Adrenal gland (tissue), 12 donors: ENCODE data around the gene ACOD1. TPM values are rescaled to one million over a fixed set of nuclear protein-coding genes. Genes with fewer than 3 reads are reported as not detected.
A peak's percentile ranks its signal among the peaks of the same experiment; 100 is the strongest.
"Not testable (repeated sequence)": the region's sequence is repeated elsewhere in the genome, so short reads cannot be mapped to it uniquely, and the experiment has no call there.

Experiments
- DNase-seq, 7 donors: peaks; one replicate each; pipeline ENCODE4 v3.0.0-alpha.2; 2019 to 2020
- H3K27ac ChIP-seq, 5 donors: fragments of 200-600 bp; sonication (generic) in 4 of 5; 1 replicate in 3 of 5; 2 replicates in 2 of 5; pipeline versions ENCODE4 v1.5.1 to v1.8.0; 2016 to 2020; ENCODE audit warnings: mild to moderate bottlenecking in 1 of 5
- H3K27me3 ChIP-seq: fragments of 200-600 bp; 2 replicates; pipeline ENCODE4 v1.8.0; 2021
- H3K36me3 ChIP-seq, 2 donors: fragments of 200-600 bp; replicated peaks in 1 of 2; 1 replicate in 1 of 2; 2 replicates in 1 of 2; pipeline versions ENCODE4 v1.5.1 to v1.8.0; 2018 to 2022
- H3K4me1 ChIP-seq, 2 donors: fragments of 200-600 bp; replicated peaks in 1 of 2; 1 replicate in 1 of 2; 2 replicates in 1 of 2; pipeline versions ENCODE4 v1.5.1 to v1.8.0; 2018 to 2021
- H3K4me3 ChIP-seq, 4 donors: fragments of 200-600 bp; sonication (generic) in 3 of 4; one replicate each; pipeline ENCODE4 v1.5.1; 2016 to 2018
- H3K9me3 ChIP-seq, 3 donors: fragments of 200-600 bp; sonication (generic) in 1 of 3; replicated peaks in 1 of 3; 1 replicate in 2 of 3; 2 replicates in 1 of 3; pipeline versions ENCODE4 v1.5.1 to v1.8.0; 2016 to 2021
- POLR2A ChIP-seq, 2 donors: fragments of 450-650 bp; IDR thresholded peaks; one replicate each; pipeline ENCODE4 v1.6.1; 2017; ENCODE audit warnings: antibody characterized with exemption in 2 of 2, mild to moderate bottlenecking in 2 of 2, moderate library complexity in 1 of 2
- WGBS, 4 donors: extraction: QIAGEN DNeasy Blood & Tissue Kit in 2 of 4; methylation state at CpG; one replicate each; pipeline versions ENCODE4 v1.1.5 to v1.1.7; 2013 to 2017; 5-methylcytosine and 5-hydroxymethylcytosine counted together
- intact Hi-C, 2 donors: fragments of 100-400 bp; cut with DNase I; formaldehyde crosslinking; loops; one replicate each; pipeline versions ENCODE4 v1.14.1 to v1.15.0; 2022 to 2023
- polyA plus RNA-seq, 3 donors: library from polyadenylated mRNA; stranded (reverse); fragments of 200-250 nt in 2 of 3; fragments of 350-450 nt in 1 of 3; fragmentation: Illumina TruSeq in 1 of 3; extraction: RNeasy Lipid Tissue Mini Kit (QIAGEN cat#74804) in 1 of 3; gene quantifications; one replicate each; pipeline ENCODE4 v1.2.3, GENCODE V29; 2013 to 2014
- total RNA-seq, 9 donors: library from RNA; depleted of rRNA in 4 of 9; stranded (reverse); fragments of >200 nt in 4 of 9; fragments of 120-200 nt in 1 of 9; fragmentation: NEBNext Ultra II Directional in 1 of 9; extraction: Animal tissue kit (Norgen Biotek cat#: 25700) in 1 of 9; gene quantifications; one replicate each; pipeline versions ENCODE4 v1.1.0 to v1.2.4, GENCODE V29; 2013 to 2023
- TF ChIP-seq, protein P1 (sequence below), 6 experiments: fragments of 450-650 bp in 4 of 6; fragments of 200-600 bp in 2 of 6; sonication (generic) in 1 of 6; IDR thresholded peaks; 1 replicate in 5 of 6; 2 replicates in 1 of 6; pipeline versions ENCODE4 v1.5.1 to v1.8.0; 2016 to 2021; ENCODE audit warnings: antibody characterized with exemption in 6 of 6, mild to moderate bottlenecking in 2 of 6, moderate library complexity in 1 of 6
- donor health status: healthy with polysubstance abuse.
- donor health status: Bipolar disorder and iron deficiency.
- donor health status: DM: yes; HTN: yes; CAD: no.
- donor health status: DM: no; HTN: no; CAD: no.
- donor health status: DM: no; HTN: no; CAD: no.
- donor health status: DM: yes; HTN: yes; CAD: no.

ACOD1 gene
- total and polyA plus RNA-seq, 12 donors = not detected

DNA sequence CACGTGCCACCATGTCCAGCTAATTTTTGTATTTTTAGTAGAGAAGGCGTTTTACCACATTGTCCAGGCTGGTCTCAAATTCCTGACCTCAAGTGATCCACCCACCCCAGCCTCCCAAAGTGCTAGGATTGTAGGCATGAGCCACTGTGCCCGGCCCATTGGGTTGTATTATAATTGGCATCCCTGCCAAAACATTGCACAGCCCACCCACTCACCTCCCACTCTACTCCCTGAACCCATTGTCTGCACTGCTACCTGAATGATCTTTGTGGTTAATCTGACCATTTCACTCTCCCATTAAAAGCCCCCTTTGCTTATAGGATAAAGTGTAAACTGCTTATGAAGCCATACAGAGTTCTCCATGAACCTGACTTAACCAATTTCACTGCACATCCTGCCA lies 35.8 kb upstream of the ACOD1 start:
- no peaks in the 10 kb centered on the region for H3K36me3 ChIP-seq
- 78 to 91% (median 87%) methylated on average over 3 of the region's 3 CpGs for WGBS, 4 donors
- no peaks in the 10 kb centered on the region for H3K4me1 ChIP-seq
- intact Hi-C loops = loop anchor here in 1 of 2 donors (5.0 kb wide), 1 partner anchor 1045 kb away; no protein-coding TSS in a partner anchor
- H3K27me3 ChIP-seq = no peaks in the 10 kb centered on the region
- no peaks in the 10 kb centered on the region for H3K9me3 ChIP-seq
- TF ChIP-seq, protein P1, sequence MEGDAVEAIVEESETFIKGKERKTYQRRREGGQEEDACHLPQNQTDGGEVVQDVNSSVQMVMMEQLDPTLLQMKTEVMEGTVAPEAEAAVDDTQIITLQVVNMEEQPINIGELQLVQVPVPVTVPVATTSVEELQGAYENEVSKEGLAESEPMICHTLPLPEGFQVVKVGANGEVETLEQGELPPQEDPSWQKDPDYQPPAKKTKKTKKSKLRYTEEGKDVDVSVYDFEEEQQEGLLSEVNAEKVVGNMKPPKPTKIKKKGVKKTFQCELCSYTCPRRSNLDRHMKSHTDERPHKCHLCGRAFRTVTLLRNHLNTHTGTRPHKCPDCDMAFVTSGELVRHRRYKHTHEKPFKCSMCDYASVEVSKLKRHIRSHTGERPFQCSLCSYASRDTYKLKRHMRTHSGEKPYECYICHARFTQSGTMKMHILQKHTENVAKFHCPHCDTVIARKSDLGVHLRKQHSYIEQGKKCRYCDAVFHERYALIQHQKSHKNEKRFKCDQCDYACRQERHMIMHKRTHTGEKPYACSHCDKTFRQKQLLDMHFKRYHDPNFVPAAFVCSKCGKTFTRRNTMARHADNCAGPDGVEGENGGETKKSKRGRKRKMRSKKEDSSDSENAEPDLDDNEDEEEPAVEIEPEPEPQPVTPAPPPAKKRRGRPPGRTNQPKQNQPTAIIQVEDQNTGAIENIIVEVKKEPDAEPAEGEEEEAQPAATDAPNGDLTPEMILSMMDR (IDR thresholded peaks at IDR 0.05) = no peak
- TF ChIP-seq POLR2A (IDR thresholded peaks at IDR 0.05) = no peak
- H3K4me3 ChIP-seq = no peak overlapping the region
- DNase-seq = no peak
- H3K27ac ChIP-seq = no peak overlapping the region

DNA sequence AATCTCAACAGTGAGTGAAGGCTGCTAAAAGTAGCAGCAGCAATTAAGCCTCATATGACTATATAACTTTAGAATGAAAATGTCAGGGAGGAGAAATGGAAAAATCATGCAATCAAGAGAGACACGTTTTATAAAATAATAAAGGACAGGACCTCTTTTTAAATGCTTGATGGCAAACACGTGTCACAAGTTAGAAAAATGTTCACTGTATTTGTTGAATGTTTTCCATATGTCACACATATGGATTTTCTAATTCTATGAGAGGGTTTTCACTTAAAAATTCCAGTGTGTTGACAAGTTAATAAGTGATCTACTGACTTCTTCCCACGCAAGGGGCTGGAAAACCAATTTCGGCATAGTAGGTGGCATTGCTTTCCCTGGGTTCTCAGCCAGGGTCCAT lies 34.4 kb upstream of the ACOD1 start:
- H3K36me3 ChIP-seq = no peaks in the 10 kb centered on the region
- WGBS, 4 donors = 70 to 78% (median 74%) methylated on average over 4 of the region's 4 CpGs
- no peaks in the 10 kb centered on the region for H3K9me3 ChIP-seq
- intact Hi-C loops = loop anchor here in 1 of 2 donors (5.0 kb wide), 1 partner anchor 1047 kb away; no protein-coding TSS in a partner anchor
- DNase-seq = no peak
- H3K27ac ChIP-seq = no peak overlapping the region
- TF ChIP-seq, protein P1 (IDR thresholded peaks at IDR 0.05) = no peak
- TF ChIP-seq POLR2A (IDR thresholded peaks at IDR 0.05) = no peak
- no peaks in the 10 kb centered on the region for H3K4me1 ChIP-seq
- H3K27me3 ChIP-seq = no peaks in the 10 kb centered on the region
- no peak overlapping the region for H3K4me3 ChIP-seq

DNA sequence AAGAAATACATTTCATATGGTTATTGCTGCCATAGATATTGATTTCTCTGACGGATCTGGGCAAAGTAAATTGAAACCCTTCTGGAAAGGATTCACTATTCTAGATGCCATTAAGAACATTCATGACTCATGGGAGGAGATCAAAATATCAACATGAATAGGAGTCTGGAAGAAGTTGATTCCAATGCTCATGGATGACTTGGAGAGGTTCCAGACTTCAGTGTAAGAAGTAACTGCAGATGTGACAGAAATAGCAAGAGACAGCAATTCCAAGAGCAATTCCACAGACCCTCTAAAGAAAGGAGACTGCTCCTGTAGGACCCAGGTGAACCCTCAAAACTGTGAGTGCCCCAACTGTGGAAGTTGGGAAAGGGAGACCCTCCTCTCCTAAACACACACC lies 31.2 kb upstream of the ACOD1 start:
- DNase-seq = no peak
- WGBS, 4 donors = 80 to 94% (median 90%) methylated on average over 1 of the region's 1 CpG
- Histone ChIP-seq H3K4me3 (no peak overlapping the region), H3K27me3 (no peaks in the 10 kb centered on the region), H3K4me1 (no peaks in the 10 kb centered on the region), H3K36me3 (no peaks in the 10 kb centered on the region), H3K9me3 (no peaks in the 10 kb centered on the region), H3K27ac (no peak overlapping the region)
- TF ChIP-seq, protein P1 (IDR thresholded peaks at IDR 0.05) = no peak
- intact Hi-C loops = no loop called here

DNA sequence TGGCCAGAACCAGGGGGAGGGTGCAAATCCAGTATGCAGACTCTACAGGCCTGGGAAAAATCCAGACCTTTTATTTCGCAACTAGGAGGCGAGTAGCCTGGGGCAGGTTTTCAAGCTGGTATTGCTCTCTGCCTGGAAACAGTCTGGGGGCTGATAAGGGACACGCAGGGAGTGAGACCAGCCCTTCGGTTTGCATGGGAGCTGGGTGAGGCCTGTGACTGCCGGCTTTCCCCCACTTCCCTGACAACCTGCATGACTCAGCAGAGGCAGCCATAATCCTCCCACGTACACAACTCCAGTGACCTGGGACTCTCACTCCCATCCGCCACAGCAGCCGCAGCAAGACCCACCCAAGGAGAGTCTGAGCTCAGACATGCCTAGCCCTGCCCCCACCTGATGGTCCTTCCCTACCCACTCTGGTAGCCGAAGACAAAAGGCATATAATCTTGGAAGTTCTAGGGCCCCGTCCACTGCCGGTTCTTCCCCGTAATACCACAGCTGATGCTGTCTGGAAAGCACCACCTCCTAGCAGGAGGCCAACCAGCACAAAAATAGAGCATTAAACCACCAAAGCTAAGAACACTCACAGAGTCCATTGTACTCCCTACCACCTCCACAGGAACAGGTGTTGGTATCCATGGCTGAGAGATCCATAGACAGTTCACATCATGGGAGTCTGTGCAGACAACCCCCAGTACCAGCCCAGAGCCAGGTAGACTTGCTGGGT lies 30.4 kb upstream of the ACOD1 start:
- H3K4me3 ChIP-seq, H3K9me3 ChIP-seq, H3K36me3 ChIP-seq, H3K27me3 ChIP-seq, H3K4me1 ChIP-seq, intact Hi-C loops: not testable (repeated sequence)
- 86 to 93% (median 87%) methylated on average over 12 of the region's 12 CpGs for WGBS, 4 donors
- peak in 3 of 7 donors; percentile 24 to 78 (median 26) for DNase-seq
- H3K27ac ChIP-seq = peak overlapping the region in 1 of 5 donors; percentile 38

DNA sequence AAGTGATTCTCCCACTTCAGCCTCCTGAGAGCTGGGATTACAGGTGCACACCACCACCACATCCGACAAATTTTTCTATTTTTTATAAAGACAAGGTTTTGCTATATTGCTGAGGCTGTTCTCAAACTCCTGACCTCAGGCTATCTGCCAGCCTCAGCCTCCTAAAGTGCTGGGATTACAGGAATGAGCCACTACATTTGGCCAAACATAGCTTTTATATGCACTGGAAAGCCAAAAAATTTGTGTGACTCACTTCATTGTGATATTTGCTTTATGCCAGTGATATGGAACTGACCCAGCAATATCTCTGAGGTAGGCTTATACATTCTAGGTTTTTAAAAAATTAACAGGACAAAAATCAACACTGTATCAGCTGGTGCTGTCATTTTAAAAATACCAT lies 26.8 kb upstream of the ACOD1 start:
- Histone ChIP-seq H3K4me3 (no peak overlapping the region), H3K4me1 (no peaks in the 10 kb centered on the region), H3K36me3 (no peaks in the 10 kb centered on the region), H3K9me3 (no peaks in the 10 kb centered on the region), H3K27ac (no peak overlapping the region), H3K27me3 (no peaks in the 10 kb centered on the region)
- intact Hi-C loops = no loop called here
- WGBS, 4 donors = 85 to 100% (median 89%) methylated on average over 1 of the region's 1 CpG
- DNase-seq = no peak
- TF ChIP-seq POLR2A (IDR thresholded peaks at IDR 0.05) = no peak
- TF ChIP-seq, protein P1 (IDR thresholded peaks at IDR 0.05) = no peak
